GM12874 (cell line): ENCODE measurements around the gene CRACR2A.

Experiments used
- TF ChIP-seq, protein P1 (sequence below): IDR thresholded peaks from 2 replicates; pipeline ENCODE4 v1.5.1; 2011; ENCODE audit warnings: low read depth, mild to moderate bottlenecking, control low read depth, low read length, moderate library complexity; ENCODE audit not compliant: insufficient read depth

The CRACR2A gene

GRCh38 chr12:3571323-3571722, 181.6 kb downstream of the CRACR2A start:
- TF ChIP-seq, protein P1, sequence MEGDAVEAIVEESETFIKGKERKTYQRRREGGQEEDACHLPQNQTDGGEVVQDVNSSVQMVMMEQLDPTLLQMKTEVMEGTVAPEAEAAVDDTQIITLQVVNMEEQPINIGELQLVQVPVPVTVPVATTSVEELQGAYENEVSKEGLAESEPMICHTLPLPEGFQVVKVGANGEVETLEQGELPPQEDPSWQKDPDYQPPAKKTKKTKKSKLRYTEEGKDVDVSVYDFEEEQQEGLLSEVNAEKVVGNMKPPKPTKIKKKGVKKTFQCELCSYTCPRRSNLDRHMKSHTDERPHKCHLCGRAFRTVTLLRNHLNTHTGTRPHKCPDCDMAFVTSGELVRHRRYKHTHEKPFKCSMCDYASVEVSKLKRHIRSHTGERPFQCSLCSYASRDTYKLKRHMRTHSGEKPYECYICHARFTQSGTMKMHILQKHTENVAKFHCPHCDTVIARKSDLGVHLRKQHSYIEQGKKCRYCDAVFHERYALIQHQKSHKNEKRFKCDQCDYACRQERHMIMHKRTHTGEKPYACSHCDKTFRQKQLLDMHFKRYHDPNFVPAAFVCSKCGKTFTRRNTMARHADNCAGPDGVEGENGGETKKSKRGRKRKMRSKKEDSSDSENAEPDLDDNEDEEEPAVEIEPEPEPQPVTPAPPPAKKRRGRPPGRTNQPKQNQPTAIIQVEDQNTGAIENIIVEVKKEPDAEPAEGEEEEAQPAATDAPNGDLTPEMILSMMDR: no peak

DNA sequence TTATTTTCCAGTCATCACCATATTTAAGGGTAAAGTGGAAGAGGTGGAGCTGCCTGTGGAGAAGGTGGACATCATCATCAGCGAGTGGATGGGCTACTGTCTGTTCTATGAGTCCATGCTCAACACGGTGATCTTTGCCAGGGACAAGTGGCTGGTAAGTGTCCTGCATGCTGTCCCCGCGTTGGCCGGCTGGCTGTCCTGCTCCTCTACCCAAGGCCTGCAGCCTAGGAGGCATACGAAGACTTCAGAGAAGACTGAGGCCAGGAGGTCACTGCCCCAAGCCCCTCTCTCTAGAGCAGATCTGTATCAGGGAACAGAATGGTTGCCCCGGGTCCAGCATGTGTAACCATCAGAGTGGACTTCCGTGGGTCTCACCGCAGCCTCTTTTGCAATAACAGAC, 184.2 kb downstream of the CRACR2A start:
- TF ChIP-seq, protein P1: no peak

GRCh38 chr12:3565985-3566384, 186.9 kb downstream of the CRACR2A start:
- TF ChIP-seq, protein P1: no peak
